HG03045 (cell line): ENCODE results near the gene CASTOR2.
A peak's percentile ranks its signal among the peaks of the same experiment; 100 is the strongest.
"Not testable (repeated sequence)": the region's sequence is repeated elsewhere in the genome, so short reads cannot be mapped to it uniquely, and the experiment has no call there.

Experiments
- ATAC-seq: cut with Tn5 transposase; IDR thresholded peaks from one replicate; pipeline ENCODE4 v1.9.1; 2021; ENCODE audit warnings: mild to moderate bottlenecking, moderate library complexity; ENCODE audit not compliant: unreplicated experiment

CASTOR2 gene

DNA sequence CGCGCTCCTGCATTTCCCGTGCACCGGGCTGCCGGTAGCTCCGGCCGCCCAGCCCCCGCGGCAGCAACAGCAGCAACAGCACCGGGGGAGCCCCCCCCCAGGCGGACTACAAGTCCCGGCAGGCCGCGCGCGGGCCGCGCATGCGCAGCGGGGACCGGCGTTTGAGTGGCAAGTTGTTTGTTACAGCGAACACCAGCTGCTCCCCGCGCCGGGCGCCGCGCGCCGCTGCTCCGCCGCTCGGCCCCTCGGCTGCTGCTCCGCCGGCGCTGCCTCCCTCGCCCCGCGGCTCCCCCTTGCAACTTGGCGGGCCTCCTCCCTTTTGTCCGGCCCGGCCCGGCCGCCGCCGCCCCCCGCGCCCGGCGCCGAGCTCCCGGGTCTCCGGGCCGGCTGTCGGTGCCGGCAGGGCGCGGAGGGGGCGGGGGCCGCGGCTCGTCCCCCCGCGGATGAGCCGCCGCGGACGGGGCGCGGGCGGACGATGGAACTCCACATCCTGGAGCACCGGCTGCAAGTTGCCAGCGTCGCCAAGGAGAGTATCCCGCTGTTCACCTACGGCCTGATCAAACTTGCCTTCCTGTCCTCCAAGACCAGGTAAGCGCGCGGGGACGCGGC is at the start of gene CASTOR2:
TSS of gene CASTOR2 (plus strand) at position 195 of the 609 bp plus-strand sequence. CDS start at position 476, 281 bp downstream.
- ATAC-seq: peak; percentile 86

DNA sequence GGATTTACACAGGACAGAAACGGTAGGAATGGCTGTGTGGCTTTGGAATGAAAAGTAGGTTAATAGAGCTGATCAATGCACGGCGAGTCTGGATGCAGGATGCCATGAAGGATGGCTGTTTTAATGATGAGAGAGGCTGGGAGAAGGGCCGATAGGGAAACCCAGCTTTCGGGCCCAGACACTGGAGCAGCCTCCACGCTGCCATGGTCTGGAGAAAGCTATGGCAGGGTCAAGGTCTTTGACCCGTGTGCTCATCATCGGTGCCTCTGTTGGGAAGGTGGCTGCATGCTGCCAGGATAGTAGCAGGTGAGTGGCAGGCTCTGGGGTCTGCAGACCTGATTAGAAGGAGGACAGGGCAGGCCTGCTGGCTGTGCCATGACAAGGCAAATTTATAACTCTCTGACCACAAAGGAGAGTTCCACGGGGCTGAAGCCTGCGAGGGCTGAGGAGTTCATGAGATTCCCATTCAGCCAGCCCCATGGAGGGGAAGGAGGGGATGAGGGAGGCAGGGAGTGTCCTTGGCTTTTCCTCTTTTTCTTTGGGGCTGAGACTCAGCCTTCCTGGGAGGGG is 42.1 kb upstream of the CASTOR2 start:
- ATAC-seq: not testable (repeated sequence)

DNA sequence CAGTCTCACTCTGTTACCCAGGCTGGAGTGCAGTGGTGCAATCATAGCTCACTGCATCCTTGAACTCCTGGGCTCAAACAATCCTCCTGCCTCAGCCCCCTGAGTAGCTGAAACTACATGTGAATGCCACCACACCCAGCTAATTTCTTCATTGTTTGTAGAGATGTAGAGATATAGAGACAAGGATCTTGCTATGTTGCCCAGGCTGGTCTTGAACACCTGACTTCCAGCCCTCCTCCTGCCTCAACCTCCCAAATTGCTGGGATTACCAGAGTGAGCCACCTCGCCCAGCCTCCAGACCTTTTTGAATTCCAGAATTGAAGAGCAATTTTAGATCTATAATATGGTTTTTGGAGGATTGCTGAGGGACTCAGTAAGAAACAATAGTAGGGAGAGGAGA is 40.9 kb upstream of the CASTOR2 start:
- not testable (repeated sequence) for ATAC-seq

DNA sequence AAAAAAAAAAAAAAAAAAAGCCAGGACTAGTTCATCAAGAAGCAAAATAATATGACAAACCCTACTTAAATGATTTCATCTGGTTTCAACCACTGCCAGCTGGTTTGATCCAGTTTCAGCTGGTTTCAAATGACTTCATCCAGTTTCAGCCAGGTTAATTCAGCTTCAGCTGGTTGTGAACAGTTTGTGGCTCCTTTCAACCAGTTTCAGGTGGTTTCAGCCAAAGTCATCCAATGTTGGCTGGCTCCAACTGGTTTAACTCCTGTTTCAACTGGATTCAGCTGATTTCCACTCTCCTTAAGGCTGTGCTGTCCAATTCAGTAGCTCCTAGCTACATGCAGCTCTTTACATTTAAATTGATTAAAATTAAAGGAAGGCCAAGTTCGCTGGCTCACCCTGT is 37.5 kb upstream of the CASTOR2 start:
- not testable (repeated sequence) for ATAC-seq

DNA sequence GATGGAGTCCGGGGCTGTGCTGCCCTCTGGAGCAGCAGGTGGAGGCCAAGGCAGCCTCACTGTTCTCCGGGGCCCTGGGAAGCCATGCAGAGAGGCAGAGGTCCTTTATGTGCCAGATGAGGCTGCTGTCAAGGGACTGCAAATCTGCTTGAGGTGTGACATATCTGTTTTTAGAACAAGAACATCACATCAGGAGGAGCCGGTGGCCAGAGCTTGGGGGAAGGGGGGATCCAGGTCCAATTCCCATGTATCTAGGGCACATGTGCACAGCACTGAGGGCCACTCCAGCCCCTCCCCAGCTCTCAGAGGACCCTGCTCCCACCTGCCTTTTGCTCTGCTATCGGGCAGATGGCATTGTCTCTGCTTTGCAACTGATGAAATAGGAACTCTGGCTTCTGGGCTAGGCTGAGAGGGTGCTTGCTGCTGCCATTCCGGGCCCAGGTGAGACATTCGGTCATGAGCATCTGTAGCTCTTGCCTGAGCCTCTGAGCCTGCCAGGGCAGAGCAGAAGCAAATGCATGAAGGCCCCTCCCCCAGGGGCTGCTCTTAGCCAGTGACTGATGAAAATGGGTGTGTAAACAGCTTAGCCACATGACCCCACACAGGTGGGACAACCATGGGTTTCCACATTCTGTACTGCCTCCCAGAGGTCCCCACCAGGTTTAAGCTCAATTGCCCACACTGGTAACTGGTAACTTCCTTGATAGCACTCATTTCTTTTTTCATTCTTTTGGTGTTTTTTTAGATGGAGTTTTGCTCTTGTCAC is 32.8 kb upstream of the CASTOR2 start:
- ATAC-seq: not testable (repeated sequence)

DNA sequence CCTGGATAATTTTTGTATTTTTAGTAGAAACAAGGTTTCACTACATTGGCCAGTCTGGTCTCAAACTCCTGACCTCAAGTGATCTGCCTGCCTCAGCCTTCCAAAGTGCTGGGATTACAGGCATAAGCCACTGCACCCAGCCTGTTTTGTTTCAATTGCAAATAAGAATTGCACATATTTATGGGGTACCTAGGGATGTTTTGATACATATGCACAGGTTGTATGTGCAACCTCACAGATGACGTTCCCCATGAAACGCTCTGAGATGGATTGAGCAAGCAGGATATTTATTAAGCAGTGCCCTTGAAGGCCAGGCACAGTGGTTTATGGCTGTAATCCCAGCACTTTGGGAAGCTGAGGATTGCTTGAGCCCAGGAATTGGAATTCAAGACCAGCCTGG is 25.1 kb upstream of the CASTOR2 start:
- not testable (repeated sequence) for ATAC-seq

DNA sequence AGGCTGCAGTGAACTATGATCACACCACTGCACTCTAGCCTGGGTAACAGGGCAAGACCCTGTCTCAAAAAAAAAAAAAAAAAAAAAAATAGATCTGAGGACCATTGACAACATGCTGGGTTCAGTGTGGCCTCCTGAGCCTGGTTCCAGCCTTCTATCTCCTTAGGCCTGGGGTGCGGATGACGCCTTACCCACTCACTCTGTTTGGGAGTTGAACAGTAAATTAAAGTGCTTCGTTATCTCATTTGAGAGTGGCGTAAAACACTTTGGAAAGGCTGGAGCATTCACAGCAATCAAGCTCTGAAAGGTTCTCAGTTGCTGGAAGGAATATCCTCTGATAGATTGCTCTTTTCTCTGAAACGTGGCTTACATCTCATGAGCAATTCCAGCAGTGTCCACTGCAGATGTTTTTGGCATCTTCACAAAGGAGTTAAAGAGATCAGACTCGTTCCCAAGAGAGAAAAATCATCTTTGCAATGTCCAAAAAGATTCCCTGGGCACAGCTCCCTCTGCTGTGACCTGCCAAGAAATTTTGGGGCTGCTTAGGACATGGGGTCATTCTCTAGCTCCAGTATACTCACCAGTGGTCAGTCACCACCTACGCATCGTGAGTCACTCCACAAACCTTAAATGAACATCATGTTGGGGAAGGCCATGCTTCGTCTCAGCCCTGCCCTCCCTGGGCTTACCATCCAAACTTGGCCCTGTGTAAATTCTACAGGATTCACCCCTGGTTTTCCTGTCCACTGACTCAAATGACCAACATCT is 23.0 kb upstream of the CASTOR2 start:
- ATAC-seq: not testable (repeated sequence)

DNA sequence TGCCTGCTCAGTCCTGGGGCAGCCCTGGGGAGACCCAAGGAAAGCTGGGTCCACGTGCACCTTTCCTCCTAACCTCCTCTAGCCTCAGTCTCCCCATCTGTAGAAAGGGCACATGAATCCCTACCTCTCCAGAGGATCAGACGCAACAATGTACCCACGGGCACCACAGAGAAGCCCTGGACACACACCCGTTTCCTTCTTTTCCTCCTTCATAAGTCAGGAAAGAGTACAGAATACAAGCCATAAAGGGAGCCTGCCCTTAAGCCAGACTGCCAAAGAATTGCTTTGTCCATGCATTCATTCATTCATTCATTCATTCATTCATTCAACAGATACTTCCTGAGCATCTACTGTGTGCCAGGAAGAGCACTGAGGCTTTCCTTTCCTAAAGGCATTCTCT is 20.6 kb upstream of the CASTOR2 start:
- ATAC-seq: not testable (repeated sequence)

DNA sequence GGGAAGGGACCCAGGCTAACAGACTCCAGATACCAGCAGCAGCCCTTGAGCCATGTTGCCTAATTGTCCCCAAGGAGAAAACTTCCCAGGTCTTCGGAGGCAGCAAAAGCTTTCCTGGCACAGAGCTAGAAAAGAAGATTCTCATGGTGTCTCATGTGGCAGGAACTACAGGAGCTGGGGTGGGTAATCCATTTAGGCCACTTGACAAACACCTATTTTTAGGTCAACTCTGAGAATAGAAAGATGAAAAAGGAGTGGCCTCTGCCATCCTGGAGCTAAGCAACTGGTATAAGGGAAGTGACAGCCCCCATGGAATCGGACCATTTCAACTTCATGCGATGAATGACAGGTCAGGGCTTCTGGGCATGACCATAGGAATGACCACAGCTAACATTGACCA is 16.8 kb upstream of the CASTOR2 start:
- not testable (repeated sequence) for ATAC-seq

DNA sequence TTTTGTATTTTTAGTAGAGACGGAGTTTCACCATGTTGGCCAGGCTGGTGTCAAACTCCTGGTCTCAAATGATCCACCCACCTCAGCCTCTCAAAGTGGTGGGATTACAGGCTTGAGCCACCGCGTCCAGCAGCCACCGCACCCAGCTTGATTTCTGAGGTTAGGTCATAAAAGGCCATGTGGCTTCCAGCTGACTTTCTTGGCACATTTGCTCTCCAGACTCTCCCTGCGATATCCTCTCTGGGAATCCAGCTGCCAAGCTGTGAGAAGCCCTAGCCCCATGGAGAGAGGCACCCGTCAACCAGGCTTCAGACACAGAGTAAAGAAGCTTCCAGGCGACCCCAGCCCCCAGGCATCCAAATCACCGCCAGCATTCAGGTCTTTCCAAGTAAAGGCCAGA is 10.7 kb upstream of the CASTOR2 start:
- ATAC-seq: not testable (repeated sequence)

DNA sequence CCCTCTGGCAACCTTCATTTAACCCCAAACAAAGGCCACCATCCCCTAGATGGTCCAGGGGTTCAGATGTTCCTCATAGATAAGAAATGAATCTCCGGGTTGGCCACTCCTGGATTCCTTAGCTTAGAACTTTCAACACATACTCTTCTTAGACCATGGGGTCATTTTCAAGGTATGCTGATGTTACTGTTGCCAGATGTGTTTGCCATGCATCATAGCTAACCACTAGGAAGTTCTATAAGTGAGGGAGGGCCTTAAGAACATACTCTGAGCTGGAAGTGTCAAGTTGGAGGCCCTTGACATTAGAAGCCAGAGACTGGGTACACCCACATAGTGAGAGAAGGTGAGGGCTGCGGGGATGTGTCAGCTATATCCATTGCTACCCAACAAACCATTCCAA is 6.2 kb upstream of the CASTOR2 start:
- ATAC-seq: not testable (repeated sequence)

DNA sequence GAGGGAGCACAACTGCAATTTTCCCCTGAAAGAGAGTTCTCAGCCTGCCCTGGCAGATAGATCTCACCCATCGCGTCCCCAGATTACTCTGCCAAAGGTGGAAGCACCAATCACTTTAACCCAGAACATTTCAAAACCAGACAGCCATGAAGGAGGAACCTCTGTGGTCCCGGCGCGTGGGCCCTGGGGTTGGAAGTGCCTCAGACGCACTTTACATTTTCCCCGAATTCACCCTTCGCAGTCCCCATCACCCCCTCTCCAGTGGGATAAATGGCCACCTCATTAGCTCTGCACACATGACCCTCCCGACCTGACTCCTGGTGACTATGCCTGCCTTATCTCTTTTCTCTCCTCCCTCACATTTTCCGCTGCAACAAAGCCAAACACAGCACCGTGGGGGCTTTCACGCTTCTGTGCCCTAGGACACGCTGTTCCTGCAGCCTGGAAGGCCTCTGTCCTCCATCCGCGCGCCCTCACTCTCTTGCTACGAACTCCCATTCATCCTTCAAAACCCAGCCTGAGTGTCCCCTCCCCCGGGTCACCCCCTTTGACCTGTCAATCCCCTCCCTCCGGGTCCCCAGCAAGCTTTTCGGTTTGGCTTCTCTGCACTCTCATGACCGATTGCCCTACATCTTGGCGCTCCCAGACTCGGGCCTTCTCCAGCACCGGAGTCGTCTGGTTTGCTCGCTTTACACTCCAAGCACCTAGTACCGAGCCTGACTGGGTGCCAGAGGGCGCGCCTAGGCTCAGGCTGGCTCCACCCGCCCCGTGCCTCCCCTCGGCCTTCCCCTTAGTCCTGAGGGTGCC is 598 bp upstream of the CASTOR2 start:
- ATAC-seq: not testable (repeated sequence)

DNA sequence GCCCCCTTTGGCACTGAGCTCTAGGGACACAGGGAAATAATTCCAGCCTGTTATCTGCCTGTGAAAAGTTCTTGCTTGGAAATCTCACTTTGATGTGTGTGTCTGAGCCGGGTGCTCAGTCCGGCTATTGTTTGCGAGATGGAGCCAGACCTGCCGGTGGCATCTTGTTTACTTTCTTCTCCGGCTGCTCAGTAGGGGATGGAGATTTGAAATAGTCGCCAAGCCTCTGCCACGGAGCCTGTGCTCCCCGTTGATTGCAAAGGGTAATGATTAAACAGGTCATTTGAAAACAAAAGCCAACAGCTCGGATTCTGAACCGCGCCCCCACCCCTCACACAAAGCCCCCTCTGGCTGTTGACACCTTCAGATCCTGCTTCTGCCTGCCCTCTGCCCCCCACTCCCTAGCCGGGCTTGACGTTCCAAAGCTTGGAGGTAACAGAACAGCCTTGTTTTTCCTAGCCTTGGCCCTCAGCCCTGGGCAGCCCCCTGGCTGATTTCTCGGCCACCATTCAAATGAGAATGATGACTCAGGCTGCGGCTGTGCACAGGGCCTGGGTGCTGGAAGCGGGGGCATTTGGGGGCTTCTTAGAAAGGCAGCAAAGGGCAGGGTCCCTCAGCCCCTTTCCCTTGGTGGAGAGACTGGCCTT is 1.8 kb downstream of the CASTOR2 start:
- ATAC-seq: not testable (repeated sequence)

DNA sequence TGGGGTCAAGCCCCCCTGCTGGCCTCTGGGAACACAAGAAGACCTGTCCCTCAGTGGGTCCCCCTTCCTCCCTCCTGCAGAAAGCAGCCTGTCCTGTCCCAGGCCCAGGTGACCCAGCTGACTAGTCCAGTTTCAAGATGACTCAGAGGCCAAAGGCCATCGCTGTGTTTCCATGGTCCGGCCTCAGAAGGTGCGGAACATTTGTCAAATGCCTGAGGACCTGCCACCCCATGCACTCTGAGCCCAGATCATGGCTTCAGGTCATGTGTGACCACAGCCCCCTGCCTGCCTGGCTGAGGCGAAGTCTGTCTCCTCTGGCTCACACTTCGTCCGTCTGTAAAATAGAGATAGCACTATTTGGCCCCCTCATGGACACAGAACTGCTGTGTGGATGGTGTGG is 2.4 kb downstream of the CASTOR2 start:
- not testable (repeated sequence) for ATAC-seq

DNA sequence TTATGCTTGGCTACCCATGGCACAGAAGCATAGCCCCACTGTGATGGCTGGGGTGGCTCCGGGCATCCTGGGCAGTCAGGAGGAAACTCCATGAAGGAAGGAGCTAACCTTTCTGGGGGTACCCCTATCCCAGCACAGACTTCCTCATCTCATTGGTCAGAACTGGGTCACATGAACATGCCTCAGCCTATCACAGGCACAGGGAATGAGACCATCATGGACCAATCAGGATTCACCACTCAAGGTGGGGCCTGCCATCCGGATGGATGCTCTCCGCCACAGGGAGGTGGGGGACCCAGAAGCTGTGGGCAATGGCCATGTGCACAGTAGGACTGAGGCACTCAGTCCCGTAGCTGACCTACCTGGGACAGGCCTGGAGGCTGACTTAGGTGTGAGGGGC is 6.9 kb downstream of the CASTOR2 start:
- ATAC-seq: not testable (repeated sequence)

DNA sequence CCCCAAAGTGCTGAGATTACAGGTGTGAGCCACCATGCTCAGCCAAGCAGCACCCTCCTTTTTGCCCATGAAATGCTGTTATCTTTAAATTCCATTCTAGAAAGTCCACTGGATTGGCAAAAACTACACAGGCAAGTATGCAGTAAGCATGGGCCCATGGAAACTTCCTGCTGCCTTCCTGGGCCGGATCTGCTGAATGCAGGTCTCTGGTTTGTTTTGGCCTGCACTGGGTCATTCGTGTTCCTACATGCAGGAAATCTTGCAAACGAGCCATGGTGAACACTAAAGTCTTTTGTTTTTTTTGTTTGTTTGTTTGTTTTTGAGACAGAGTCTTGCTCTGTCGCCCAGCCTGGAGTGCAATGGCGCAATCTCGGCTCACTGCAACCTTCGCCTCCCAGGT is 7.9 kb downstream of the CASTOR2 start:
- not testable (repeated sequence) for ATAC-seq

DNA sequence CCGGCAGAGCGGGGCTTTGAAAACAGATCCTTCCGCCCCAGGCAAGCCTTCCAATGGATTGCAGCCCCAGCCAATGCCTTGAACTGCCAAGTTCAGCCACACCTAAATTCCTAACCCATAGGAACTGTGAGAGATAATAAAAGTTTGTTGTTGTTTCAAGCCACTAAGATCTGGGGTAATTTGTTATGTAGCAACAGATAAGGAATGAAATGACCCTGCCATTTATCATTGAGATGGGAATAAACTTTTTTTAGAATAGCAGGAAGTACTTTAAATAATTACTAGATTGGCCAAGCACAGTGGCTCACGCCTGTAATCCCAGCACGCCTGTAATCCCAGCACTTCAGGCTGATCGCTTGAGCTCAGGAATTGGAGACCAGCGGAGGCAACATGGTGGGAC is 11.5 kb downstream of the CASTOR2 start:
- ATAC-seq: not testable (repeated sequence)

DNA sequence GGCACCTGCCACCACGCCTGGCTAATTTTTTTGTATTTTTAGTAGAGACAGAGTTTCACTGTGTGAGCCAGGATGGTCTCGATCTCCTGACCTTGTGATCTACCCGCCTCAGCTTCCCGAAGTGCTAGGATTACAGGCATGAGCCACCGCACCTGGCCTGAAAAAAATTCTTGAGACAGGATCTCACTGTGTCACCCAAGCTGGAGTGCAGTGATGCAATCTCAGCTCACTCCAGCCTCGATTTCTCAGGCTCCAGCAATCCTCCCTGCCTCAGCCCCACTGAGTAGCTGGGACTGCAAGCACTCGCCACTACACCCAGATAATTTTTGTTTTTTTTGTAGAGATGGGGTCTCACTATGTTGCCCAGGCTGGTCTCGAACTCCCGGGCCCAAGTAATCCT is 13.0 kb downstream of the CASTOR2 start:
- ATAC-seq: not testable (repeated sequence)

DNA sequence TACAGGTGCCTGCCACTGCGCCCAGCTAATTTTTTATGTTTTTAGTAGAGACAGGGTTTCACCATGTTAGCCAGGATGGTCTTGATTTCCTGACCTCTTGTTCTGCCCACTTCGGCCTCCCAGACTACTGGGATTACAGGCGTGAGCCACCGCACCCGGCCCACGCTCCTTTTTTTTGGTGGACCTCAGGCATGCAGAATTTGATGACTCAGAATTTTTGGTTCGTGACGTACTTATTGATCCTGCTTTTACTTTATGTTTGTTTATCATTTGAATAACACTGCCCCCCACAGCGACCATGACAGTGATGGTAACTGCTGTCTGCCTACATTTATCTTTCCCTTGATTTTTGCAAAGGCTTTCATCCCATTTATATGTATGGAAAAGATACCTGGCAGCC is 23.9 kb downstream of the CASTOR2 start:
- not testable (repeated sequence) for ATAC-seq

DNA sequence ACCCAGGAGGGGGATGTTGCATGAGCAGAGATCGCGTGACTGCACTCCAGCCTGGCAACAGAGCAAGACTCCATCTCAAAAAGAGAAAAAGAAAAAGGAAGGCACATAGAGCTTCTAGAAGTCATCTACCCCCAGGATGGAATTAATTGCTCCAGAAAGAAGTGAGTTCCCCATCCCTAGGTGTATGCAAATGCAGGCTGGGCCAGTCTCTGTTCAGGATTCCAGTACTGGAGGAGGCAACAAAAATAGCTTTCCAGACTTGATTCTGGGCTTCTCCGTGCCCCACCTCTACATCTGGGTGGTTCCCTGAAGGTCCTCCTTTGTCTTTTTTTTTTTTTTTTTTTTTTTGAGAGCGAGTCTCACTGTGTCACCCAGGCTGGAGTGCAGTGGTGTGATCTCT is 28.6 kb downstream of the CASTOR2 start:
- no peak for ATAC-seq
